GM19455 (cell line): Measurements from ENCODE around the gene DIP2B.

Source experiments
- ATAC-seq: cut with Tn5 transposase; IDR thresholded peaks from one replicate; pipeline ENCODE4 v1.9.1; 2021; ENCODE audit not compliant: unreplicated experiment

Gene DIP2B

DNA sequence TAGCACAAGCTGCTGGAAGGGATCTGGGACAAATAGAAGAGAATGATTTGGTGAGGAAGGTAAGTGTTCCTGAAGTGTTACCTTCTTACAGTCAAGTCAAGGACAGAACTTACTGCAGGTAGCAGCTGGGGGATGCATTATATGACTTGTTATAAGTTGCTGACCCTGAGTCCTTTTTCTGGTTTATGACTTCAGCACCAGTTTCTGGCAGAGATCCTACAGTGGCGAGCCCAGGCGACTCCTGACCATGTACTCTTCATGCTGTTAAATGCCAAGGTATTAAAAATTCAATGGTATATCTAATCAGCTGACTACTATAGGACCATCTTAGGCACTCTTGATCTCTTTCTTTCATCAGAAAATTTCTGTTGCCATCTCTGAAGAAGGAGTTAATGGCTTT lies 214.0 kb downstream of the DIP2B start:
- no peak for ATAC-seq

GRCh38 chr12:50720085-50720484 lies 215.3 kb downstream of the DIP2B start:
- ATAC-seq = no peak

GRCh38 chr12:50720501-50720900 lies 215.7 kb downstream of the DIP2B start:
- no peak for ATAC-seq

GRCh38 chr12:50723865-50724264 lies 219.1 kb downstream of the DIP2B start:
- ATAC-seq = no peak

GRCh38 chr12:50725011-50725942 lies 220.5 kb downstream of the DIP2B start:
- ATAC-seq = no peak

DNA sequence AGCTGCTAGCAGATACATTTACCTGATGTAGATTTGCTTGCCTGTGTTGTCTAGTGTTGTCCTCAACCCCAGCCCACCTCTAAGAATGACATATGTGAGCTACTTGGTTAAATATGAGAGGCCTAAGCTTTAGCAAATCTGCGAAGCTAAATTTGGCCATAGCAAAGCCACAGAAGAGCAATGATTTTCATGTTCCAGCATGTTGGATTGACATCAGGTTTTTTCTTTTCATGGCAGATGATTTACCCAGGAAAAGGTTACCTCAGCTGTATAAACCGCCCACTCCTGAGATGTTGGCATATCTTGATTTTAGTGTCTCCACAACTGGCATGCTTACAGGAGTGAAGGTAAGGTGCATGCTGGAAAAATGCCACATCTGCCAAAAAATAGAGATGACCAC lies 222.7 kb downstream of the DIP2B start:
- ATAC-seq = no peak

DNA sequence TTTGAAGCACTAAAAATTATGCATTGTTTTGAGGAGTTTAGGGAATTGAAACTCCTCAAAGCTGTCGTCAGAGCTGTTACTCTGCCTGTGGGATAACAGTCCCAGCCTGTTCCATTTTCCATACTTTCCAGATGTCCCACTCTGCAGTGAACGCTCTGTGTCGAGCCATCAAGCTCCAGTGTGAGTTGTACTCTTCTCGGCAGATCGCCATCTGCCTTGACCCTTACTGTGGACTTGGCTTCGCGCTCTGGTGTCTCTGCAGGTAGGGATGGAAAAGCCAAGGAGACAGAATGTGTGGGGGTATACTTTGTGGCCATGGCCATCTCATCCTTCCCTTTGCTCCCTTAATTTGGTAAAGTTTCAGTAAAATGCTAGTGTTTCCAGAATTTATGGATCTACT lies 223.6 kb downstream of the DIP2B start:
- no peak for ATAC-seq

DNA sequence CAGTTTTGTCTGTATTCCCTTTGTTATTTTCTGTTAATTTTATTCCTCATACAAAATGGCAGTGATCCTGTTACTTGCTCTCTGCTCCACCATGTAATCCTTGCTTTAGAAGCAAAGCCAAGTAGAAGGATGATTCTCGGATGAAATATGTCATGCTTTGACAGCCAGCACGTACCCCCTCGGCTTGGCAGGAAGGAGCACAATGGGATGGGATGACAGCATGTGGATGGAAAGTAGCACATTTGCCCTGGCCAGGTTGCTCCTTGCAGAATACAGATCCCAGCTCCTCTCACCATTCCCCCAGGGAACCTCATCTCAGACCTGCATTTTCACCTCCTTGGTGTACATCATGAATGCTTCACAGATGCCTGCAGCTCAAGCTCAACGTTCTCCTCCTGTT lies 224.1 kb downstream of the DIP2B start:
- ATAC-seq = no peak

DNA sequence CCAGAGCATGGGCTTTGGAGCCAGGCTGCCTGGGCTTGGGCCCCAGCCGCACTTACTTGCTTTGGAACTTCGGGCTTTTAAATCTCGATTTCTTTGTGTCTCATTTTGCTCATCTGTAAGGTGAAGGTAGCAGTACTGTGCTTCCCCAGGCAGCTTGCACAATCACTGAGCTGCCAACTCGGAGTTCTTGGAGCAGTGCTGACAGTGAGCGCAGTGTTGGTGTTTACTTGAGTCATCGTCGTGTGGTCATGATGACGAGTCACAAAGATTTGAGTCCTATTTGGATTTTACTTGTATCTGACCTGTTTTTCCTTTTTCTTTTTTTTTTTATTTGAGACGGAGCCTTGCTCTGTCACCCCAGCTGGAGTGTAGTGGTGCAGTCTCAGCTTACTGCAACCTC lies 227.8 kb downstream of the DIP2B start:
- no peak for ATAC-seq

- ATAC-seq = no peak
These were observed 228.9 kb downstream of the DIP2B start for GRCh38 chr12:50733706-50734105.

DNA sequence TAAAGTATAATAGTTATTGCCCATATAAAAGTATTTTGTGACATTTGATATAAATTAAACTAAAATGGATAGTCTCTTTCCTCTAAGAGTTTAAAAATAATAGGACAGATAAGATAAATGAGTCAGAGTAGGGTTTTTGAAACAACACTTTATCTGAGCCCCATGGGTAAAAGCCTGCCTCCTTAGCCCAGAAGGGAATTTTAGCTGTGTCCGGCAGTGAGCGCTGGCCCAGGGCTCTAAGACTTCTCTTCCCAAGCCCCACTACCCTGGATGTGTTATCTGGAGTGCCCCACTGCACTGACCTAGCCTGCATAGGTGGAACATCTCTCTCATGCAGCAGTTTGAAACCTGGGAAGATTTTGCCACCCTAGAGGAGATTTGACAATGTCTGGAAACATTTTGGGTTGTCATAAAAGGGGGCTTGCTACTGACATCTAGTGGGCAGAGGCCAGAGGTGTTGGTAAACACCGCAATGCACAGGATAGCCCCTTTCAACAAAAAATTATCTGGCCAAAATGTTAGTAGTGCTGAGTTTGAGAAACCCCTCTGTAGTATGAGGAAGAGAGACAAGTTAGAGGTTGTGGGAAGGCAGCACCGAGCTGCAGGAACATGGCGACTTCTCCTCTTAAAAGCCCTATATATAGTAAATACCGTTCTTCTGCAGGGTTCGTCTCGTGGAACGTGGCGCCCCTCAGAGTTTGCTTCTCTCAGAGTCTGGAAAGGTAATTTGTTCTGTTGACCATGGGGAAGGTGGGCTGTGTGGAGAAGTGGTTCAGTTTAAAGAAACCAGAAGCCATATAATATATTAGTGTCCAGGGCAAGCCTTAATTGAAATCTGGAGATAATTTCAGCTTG lies 229.9 kb downstream of the DIP2B start:
- no peak for ATAC-seq

- ATAC-seq = no peak
These were observed 234.8 kb downstream of the DIP2B start for GRCh38 chr12:50739611-50740010.

GRCh38 chr12:50740307-50740706 lies 235.5 kb downstream of the DIP2B start:
- no peak for ATAC-seq

GRCh38 chr12:50742776-50743175 lies 238.0 kb downstream of the DIP2B start:
- ATAC-seq = no peak

GRCh38 chr12:50745861-50746260 lies 241.1 kb downstream of the DIP2B start:
- no peak for ATAC-seq

- ATAC-seq = no peak
These were observed 241.6 kb downstream of the DIP2B start for GRCh38 chr12:50746431-50746830.

- no peak for ATAC-seq
These were observed 243.0 kb downstream of the DIP2B start for GRCh38 chr12:50747817-50748216.

DNA sequence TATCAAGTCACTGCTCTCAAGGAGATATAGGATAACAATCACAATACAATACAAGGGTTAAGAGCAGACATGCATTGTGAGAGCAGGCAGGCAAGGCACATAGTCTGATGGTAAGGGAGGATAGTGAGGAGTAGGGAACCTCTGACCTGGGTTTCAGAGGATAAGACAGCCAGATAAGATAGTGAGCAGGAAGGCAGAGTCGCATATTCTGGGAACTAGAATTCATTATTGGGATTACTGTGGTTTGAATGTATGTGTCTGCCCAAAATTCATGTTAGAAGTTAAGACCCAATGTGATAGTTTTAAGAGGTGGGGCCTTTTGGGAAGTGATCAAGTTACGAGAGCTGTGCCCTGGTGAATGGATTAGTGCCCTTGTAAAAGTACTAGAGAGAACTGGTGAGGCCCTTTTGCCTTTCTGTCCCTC lies 244.7 kb downstream of the DIP2B start:
- ATAC-seq = no peak

DNA sequence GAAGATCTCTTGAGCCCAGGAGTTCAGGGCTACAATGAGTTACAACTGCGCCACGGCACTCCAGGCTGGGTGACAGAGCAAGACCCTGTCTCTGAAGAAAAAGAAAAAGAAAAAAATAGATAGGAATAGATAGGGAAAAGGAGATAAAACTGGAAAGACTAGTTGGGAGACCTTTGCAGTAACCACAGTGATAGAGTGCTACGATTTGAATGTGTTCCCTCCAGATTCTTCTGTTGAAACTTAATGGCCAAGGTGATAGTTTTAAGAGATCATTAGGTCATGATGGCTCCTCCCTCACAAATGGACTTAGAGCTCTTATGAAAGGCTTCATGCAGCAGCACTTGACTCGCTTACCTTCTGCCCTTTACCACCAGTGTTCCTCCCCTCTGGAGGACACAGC lies 245.6 kb downstream of the DIP2B start:
- no peak for ATAC-seq

DNA sequence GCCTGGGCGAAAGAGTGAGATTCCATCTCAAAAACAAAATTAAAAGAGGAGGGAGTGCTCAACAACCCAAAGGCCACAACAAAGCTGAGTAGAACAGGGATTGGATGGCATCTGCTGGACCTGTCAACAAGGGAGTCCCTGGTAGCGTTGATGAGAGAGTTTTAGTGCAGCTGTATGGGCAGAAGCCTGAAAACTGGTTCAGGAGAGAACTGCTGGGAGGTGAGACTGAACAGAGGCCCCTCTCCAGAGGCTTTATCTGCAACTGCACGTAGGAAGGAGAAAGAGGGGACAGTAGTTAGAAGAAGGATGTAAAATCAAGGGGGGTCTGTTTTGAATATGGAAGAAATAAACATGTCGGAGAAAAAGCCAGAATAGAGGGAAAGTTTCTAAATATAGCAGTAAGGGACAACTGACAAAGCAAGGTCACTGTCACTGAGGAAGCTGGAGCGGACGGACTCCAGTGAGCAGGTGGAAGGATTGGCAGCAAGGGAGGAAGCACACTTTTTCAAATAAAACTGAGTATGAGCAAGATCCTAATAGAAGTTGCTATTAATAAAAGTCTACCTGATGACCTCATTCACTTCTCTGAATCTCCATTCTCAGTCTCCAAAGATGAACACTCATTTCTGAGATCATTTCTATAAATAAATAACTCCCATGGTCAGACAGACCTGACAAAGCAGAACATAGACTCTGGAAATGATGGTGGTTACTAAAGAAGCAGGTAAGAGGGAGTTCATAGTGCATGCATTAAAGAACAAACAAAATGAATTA lies 247.3 kb downstream of the DIP2B start:
- ATAC-seq = no peak

GRCh38 chr12:50753232-50753769 lies 248.5 kb downstream of the DIP2B start:
- ATAC-seq = no peak
